ENCODE measurements around the gene OGN. TPM values are rescaled to one million over a fixed set of nuclear protein-coding genes. Genes with fewer than 3 reads are reported as not detected.

The OGN gene
- total and polyA plus RNA-seq, 10 of the 15 experiments (the other 5 are each of a cell fraction or from before 2014, with no cell fraction given) = 0.04 to 2.5 (median 0.15) TPM; not detected in 4

DNA sequence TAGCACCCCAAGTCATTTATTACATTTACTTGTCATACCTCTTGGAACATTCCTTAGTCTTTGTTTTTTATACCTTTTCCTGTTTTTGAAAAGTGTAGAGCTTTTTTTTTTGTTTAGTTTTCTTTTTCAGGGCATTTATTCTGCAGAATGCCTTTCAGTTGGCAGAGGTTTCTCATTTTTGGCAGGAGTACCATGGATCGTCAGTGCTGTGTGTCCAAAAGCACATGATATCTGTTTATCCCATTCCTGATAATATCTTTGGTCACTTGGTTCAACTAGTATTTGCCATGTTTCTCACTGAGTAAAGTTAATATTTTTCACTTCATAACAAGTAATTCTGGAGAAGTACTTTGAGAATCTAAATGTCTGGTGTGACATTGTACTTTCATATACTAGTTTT, 10.7 kb downstream of the OGN start:
- RAD21 ChIA-PET (ENCODE audit: unreplicated experiment) = interaction anchor here (0.7 kb wide), 1 partner anchor 180 kb away, joined by 3 read pairs; no protein-coding TSS in a partner anchor

More for the DNA sequence above, 10.7 kb downstream of the OGN start:
- DNase-seq (ENCODE audit: low read depth, low spot score) (no peak), FAIRE-seq (no peak), ATAC-seq (no peak)
- no TSS peak for BruUV-seq (replicated peaks)
- no peak overlapping the region for H3K4me3 ChIP-seq
- H3K9me3 ChIP-seq (replicated peaks; ENCODE audit: control insufficient read depth, insufficient read depth, low read length) = no peaks in the 10 kb centered on the region
- H3K9ac ChIP-seq (ENCODE audit: control insufficient read depth, insufficient read depth, low read length) = no peak overlapping the region
- no peaks in the 10 kb centered on the region for H3K27me3 ChIP-seq (replicated peaks in 1 of 2; ENCODE audit: control insufficient read depth in 2 of 2, insufficient read depth in 2 of 2, low read length in 1 of 2)
- CTCF ChIA-PET = interaction anchor here (0.7 to 1.3 kb wide), 2 partner anchors 79 to 254 kb away, joined by 3 read pairs; no protein-coding TSS in a partner anchor
- no peaks in the 10 kb centered on the region for H3K36me3 ChIP-seq (ENCODE audit: control insufficient read depth in 2 of 2, insufficient read depth in 2 of 2, low read length in 1 of 2)
- no peaks in the 10 kb centered on the region for H4K20me1 ChIP-seq (ENCODE audit: control insufficient read depth, insufficient read depth)
- no peaks in the 10 kb centered on the region for H3K4me1 ChIP-seq (ENCODE audit: control insufficient read depth, insufficient read depth, low read length)
- 95% methylated on average over 1 of the region's 1 CpG for WGBS (ENCODE audit: insufficient coverage, insufficient replicate concordance, low lambda C conversion rate, missing lambda C conversion rate)
- H3K4me2 ChIP-seq (ENCODE audit: control insufficient read depth, insufficient read depth) = no peak overlapping the region
- intact Hi-C loops (cut with micrococcal nuclease; ENCODE audit: unreplicated experiment) = no loop called here
- no peaks in the 10 kb centered on the region for H3K79me2 ChIP-seq (ENCODE audit: control insufficient read depth, insufficient read depth, low read length)
- POLR2A ChIA-PET = no interaction called here
- in situ Hi-C loops (cut with MboI) = no loop called here
- TF ChIP-seq DPF2 (IDR thresholded peaks at IDR 0.05) = no peak
- TF ChIP-seq, protein P1, sequence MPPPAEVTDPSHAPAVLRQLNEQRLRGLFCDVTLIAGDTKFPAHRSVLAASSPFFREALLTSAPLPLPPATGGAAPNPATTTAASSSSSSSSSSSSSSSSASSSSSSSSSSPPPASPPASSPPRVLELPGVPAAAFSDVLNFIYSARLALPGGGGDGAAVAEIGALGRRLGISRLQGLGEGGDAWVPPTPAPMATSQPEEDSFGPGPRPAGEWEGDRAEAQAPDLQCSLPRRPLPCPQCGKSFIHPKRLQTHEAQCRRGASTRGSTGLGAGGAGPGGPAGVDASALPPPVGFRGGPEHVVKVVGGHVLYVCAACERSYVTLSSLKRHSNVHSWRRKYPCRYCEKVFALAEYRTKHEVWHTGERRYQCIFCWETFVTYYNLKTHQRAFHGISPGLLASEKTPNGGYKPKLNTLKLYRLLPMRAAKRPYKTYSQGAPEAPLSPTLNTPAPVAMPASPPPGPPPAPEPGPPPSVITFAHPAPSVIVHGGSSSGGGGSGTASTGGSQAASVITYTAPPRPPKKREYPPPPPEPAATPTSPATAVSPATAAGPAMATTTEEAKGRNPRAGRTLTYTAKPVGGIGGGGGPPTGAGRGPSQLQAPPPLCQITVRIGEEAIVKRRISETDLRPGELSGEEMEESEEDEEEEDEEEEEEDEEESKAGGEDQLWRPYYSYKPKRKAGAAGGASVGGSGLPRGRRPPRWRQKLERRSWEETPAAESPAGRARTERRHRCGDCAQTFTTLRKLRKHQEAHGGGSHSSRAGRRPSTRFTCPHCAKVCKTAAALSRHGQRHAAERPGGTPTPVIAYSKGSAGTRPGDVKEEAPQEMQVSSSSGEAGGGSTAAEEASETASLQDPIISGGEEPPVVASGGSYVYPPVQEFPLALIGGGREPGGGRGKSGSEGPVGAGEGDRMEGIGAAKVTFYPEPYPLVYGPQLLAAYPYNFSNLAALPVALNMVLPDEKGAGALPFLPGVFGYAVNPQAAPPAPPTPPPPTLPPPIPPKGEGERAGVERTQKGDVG (CRISPR knock-in tag; IDR thresholded peaks at IDR 0.05) = no peak
- no peak for TF ChIP-seq ESRRA (IDR thresholded peaks at IDR 0.05; ENCODE audit: low read length)
- no peak for TF ChIP-seq SIX5 (IDR thresholded peaks at IDR 0.05; ENCODE audit: low read depth, low read length, severe bottlenecking)
- H2AFZ ChIP-seq (ENCODE audit: control insufficient read depth, low read depth, low read length) = no peak overlapping the region
- SMC1A ChIA-PET (ENCODE audit: uncharacterized antibody, unreplicated experiment) = interaction anchor here (0.6 kb wide), 1 partner anchor 11 kb away, joined by 3 read pairs; the partner anchor contains the start of gene OGN
- H3K27ac ChIP-seq (ENCODE audit: control insufficient read depth, insufficient read depth) = no peak overlapping the region

Measured in GM12878 (cell line).